ENCODE measurements around the gene RAB11B. TPM values are rescaled to one million over a fixed set of nuclear protein-coding genes. Genes with fewer than 3 reads are reported as not detected.

The RAB11B gene
- total and polyA plus RNA-seq, 9 of the 15 experiments (the other 6 are each of a cell fraction or from before 2014, with no cell fraction given) = 0.74 to 71.0 (median 13.8) TPM

DNA sequence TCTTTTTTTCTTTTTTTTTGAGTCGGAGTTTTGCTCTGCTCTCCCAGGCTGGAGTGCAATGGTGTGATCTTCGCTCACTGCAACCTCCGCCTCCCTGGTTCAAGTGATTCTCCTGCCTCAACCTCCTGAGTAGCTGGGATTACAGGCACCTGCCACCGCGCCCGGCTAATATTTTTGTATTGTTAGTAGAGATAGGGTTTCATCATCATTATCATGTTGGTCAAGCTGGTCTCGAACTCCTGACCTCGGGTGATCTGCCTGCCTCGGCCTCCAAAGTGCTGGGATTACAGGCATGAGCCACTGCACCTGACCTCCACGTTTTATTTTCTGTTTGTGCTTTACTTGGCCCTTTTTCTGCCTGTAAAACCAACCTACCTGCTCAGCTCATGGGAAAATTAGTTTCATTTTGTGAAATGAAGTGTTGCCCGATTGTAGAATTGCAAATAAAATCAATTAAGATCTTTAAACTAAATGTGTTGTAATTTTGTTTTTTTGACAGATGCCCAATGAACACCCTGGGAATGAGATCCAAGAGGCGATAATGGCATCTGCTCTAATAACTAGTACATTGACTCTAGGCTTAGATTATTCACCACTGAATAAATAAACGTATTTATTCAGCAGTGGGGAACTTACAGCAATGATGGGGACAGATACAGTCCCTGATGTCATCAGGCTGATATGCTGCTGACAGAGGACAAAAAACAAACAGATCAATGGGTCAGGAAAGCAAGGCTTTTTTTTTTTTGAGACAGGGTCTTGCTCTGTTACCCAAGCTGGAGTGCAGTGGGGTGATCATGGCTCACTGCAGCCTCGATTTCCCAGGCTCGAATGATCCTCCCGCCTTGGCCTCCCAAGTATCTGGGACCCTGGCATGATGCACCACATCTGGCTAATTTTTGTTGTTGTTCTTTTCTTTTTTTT is 2.2 kb upstream of the RAB11B start (continued):
- TF ChIP-seq, protein P1, sequence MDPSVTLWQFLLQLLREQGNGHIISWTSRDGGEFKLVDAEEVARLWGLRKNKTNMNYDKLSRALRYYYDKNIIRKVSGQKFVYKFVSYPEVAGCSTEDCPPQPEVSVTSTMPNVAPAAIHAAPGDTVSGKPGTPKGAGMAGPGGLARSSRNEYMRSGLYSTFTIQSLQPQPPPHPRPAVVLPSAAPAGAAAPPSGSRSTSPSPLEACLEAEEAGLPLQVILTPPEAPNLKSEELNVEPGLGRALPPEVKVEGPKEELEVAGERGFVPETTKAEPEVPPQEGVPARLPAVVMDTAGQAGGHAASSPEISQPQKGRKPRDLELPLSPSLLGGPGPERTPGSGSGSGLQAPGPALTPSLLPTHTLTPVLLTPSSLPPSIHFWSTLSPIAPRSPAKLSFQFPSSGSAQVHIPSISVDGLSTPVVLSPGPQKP (CRISPR knock-in tag; IDR thresholded peaks at IDR 0.05) = no peak
- TF ChIP-seq CEBPB (tag; IDR thresholded peaks at IDR 0.05) = peak; percentile 56
- peak; percentile 85 for TF ChIP-seq NCOR1 (IDR thresholded peaks at IDR 0.05)
- TF ChIP-seq, protein P2, sequence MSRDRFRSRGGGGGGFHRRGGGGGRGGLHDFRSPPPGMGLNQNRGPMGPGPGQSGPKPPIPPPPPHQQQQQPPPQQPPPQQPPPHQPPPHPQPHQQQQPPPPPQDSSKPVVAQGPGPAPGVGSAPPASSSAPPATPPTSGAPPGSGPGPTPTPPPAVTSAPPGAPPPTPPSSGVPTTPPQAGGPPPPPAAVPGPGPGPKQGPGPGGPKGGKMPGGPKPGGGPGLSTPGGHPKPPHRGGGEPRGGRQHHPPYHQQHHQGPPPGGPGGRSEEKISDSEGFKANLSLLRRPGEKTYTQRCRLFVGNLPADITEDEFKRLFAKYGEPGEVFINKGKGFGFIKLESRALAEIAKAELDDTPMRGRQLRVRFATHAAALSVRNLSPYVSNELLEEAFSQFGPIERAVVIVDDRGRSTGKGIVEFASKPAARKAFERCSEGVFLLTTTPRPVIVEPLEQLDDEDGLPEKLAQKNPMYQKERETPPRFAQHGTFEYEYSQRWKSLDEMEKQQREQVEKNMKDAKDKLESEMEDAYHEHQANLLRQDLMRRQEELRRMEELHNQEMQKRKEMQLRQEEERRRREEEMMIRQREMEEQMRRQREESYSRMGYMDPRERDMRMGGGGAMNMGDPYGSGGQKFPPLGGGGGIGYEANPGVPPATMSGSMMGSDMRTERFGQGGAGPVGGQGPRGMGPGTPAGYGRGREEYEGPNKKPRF (IDR thresholded peaks at IDR 0.05; ENCODE audit: low read depth, low read length) = no peak
- 0 out of 2 replicates have a peak, but pooled peaks have one; percentile 6 for TF ChIP-seq CXXC5 (CRISPR knock-in tag; IDR thresholded peaks at IDR 0.05)
- TF ChIP-seq SMARCA4 (IDR thresholded peaks at IDR 0.05) = 0 out of 2 replicates have a peak, but pooled peaks have one; percentile 26
- TF ChIP-seq SOX6 (IDR thresholded peaks at IDR 0.05) = 0 out of 2 replicates have a peak, but pooled peaks have one; percentile 23
- no peak for TF ChIP-seq ZNF644 (tag; IDR thresholded peaks at IDR 0.05; ENCODE audit: low read depth)
- TF ChIP-seq NCOA1 (IDR thresholded peaks at IDR 0.05; ENCODE audit: low read depth) = peak; percentile 38; the same call in 1 of the 2 replicates
- TF ChIP-seq ZFP30 (CRISPR knock-in tag; IDR thresholded peaks at IDR 0.05; ENCODE audit: borderline replicate concordance) = no peak
- TF ChIP-seq, protein P3, sequence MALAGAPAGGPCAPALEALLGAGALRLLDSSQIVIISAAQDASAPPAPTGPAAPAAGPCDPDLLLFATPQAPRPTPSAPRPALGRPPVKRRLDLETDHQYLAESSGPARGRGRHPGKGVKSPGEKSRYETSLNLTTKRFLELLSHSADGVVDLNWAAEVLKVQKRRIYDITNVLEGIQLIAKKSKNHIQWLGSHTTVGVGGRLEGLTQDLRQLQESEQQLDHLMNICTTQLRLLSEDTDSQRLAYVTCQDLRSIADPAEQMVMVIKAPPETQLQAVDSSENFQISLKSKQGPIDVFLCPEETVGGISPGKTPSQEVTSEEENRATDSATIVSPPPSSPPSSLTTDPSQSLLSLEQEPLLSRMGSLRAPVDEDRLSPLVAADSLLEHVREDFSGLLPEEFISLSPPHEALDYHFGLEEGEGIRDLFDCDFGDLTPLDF (CRISPR knock-in tag; IDR thresholded peaks at IDR 0.05) = no peak
- TF ChIP-seq, protein P4, sequence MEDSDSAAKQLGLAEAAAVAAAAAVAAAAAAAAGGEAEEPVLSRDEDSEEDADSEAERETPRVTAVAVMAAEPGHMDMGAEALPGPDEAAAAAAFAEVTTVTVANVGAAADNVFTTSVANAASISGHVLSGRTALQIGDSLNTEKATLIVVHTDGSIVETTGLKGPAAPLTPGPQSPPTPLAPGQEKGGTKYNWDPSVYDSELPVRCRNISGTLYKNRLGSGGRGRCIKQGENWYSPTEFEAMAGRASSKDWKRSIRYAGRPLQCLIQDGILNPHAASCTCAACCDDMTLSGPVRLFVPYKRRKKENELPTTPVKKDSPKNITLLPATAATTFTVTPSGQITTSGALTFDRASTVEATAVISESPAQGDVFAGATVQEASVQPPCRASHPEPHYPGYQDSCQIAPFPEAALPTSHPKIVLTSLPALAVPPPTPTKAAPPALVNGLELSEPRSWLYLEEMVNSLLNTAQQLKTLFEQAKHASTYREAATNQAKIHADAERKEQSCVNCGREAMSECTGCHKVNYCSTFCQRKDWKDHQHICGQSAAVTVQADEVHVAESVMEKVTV (CRISPR knock-in tag; IDR thresholded peaks at IDR 0.05) = no peak
- TF ChIP-seq MTA2 (IDR thresholded peaks at IDR 0.05; ENCODE audit: low read depth) = peak; percentile 47; the same call in 1 of the 2 replicates
- TF ChIP-seq, protein P5, sequence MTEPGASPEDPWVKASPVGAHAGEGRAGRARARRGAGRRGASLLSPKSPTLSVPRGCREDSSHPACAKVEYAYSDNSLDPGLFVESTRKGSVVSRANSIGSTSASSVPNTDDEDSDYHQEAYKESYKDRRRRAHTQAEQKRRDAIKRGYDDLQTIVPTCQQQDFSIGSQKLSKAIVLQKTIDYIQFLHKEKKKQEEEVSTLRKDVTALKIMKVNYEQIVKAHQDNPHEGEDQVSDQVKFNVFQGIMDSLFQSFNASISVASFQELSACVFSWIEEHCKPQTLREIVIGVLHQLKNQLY (CRISPR knock-in tag; conservative IDR thresholded peaks at IDR 0.05) = no peak
- TF ChIP-seq, protein P6, sequence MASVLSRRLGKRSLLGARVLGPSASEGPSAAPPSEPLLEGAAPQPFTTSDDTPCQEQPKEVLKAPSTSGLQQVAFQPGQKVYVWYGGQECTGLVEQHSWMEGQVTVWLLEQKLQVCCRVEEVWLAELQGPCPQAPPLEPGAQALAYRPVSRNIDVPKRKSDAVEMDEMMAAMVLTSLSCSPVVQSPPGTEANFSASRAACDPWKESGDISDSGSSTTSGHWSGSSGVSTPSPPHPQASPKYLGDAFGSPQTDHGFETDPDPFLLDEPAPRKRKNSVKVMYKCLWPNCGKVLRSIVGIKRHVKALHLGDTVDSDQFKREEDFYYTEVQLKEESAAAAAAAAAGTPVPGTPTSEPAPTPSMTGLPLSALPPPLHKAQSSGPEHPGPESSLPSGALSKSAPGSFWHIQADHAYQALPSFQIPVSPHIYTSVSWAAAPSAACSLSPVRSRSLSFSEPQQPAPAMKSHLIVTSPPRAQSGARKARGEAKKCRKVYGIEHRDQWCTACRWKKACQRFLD (CRISPR knock-in tag; IDR thresholded peaks at IDR 0.05) = no peak
- TF ChIP-seq GABPB1 (CRISPR knock-in tag; IDR thresholded peaks at IDR 0.05) = peak; percentile 22; the same call in 1 of the 2 replicates

Measured in K562 (cell line).